Urinary bladder (tissue), 4 donors: ENCODE results near the gene HNF1B. TPM values are rescaled to one million over a fixed set of nuclear protein-coding genes. Genes with fewer than 3 reads are reported as not detected.
"Not testable (repeated sequence)": the region's sequence is repeated elsewhere in the genome, so short reads cannot be mapped to it uniquely, and the experiment has no call there.

Experiments
- DNase-seq: peaks from one replicate; pipeline ENCODE4 v3.0.0-alpha.2; 2015; ENCODE audit errors: extremely low spot score
- H3K27ac ChIP-seq: one replicate; pipeline ENCODE4 v1.5.1; 2013; ENCODE audit warnings: low read depth, mild to moderate bottlenecking, moderate library complexity
- H3K36me3 ChIP-seq: one replicate; pipeline ENCODE4 v1.6.1; 2013; ENCODE audit warnings: mild to moderate bottlenecking, moderate library complexity; ENCODE audit not compliant: insufficient read depth
- H3K4me1 ChIP-seq: one replicate; pipeline ENCODE4 v1.6.1; 2013; ENCODE audit warnings: mild to moderate bottlenecking, moderate library complexity; ENCODE audit not compliant: insufficient read depth
- H3K4me3 ChIP-seq: one replicate; pipeline ENCODE4 v1.5.1; 2013; ENCODE audit warnings: low read depth, low read length
- WGBS: extraction: QIAGEN DNeasy Blood & Tissue Kit; methylation state at CpG from one replicate; pipeline ENCODE4 v1.1.7; 2013; 5-methylcytosine and 5-hydroxymethylcytosine counted together
- polyA plus RNA-seq: library from polyadenylated mRNA; stranded (reverse); fragments of 200-250 nt; gene quantifications from one replicate; pipeline ENCODE4 v1.2.3, GENCODE V29; 2013
- total RNA-seq: library from RNA; depleted of rRNA; stranded (reverse); fragments of >200 nt; gene quantifications from one replicate; pipeline ENCODE4 v1.2.3, GENCODE V29; 2014
- donor health status: healthy with polysubstance abuse.
- donor health status: healthy.

The HNF1B gene
- total and polyA plus RNA-seq, 2 donors = 0.74 to 1.5 TPM

GRCh38 chr17:37698911-37699255, 46.0 kb downstream of the HNF1B start:
- Histone ChIP-seq H3K4me1 (no peaks in the 10 kb centered on the region), H3K4me3 (no peak overlapping the region), H3K36me3 (no peaks in the 10 kb centered on the region), H3K27ac (no peak overlapping the region)
- WGBS = 87% methylated on average over 4 of the region's 4 CpGs
- DNase-seq = no peak

DNA sequence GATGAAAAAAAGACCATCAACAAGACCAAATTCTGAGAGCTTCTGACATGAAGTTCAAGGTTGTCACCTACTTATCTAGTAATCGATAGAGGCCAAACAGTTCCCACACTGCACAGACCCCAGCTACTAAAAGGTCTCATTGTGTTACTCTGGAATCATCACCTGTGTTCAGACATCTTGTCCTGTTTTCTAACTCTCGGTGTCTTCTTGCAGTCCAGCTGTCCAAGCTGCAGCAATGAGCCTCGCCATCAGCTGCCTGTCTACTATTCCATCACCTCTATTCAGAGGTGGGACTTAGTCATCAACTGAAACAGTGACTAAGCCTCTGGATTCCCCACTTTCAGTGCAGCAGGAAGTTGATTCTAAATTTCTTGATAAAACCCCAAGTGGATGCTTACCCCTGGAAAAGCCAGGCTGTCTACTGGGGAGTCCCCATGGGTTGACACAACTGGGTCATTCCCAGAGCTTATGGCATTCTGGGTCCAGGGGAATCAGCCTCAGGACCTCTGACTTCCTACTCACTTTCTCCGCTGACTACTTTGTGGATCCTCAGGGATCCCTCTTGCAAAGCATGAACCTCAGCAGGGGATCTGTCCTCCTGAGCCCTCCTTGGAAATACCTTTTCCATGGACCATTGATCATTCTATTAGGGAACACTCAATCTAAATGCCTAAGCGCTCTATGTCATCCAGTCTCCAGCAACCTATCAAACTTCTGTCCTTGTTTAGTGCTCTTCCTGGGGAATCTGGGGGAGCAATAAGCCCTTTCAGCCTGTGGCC, 46.5 kb downstream of the HNF1B start:
- Histone ChIP-seq H3K36me3 (no peaks in the 10 kb centered on the region), H3K27ac (no peak overlapping the region), H3K4me3 (no peak overlapping the region), H3K4me1 (no peaks in the 10 kb centered on the region)
- 79% methylated on average over 5 of the region's 5 CpGs for WGBS
- no peak for DNase-seq

DNA sequence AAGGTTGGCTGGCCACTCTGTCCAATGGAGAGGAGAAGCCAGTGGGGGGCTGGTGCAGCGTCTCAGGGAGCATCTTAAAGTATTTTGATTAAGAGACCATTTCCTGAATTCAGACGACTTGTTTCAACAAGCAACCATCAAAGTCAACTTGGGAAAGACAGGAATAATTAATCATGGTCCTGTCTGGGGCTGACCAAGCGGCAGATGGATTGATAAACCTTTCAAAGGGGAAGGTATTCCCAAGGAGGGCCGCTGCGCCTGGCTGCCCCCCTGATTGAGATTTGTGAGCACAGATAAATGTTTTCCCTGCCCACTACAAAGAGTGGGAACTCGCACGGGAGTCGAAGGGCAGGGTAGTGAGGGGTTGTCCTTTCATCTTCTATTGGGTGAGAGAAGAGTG, 47.5 kb downstream of the HNF1B start:
- H3K4me3 ChIP-seq = no peak overlapping the region
- H3K4me1 ChIP-seq = no peaks in the 10 kb centered on the region
- DNase-seq = no peak
- 53% methylated on average over 8 of the region's 8 CpGs for WGBS
- no peak overlapping the region for H3K27ac ChIP-seq
- H3K36me3 ChIP-seq = no peaks in the 10 kb centered on the region

DNA sequence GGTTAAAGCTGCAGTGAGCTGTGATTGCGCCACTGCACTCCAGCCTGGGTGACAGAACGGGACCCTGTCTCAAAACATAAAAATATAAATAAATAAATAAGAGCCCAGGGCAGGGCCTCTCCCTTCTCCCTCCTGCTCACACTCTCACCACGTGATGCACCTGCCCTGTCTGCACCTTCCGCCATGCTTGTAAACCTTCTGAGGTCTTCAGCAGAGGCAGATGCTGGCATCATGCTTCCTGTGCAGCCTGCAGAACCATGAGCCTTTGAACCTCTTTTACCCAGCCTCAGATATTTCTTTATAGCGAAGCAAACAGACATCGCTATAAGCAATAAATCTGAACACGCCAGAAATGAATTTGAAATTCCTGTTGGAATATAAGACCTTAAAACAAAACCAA, 48.5 kb downstream of the HNF1B start:
- DNase-seq = no peak
- Histone ChIP-seq H3K4me3 (no peak overlapping the region), H3K27ac (no peak overlapping the region), H3K4me1 (no peaks in the 10 kb centered on the region), H3K36me3 (no peaks in the 10 kb centered on the region)
- 87% methylated on average over 7 of the region's 7 CpGs for WGBS

DNA sequence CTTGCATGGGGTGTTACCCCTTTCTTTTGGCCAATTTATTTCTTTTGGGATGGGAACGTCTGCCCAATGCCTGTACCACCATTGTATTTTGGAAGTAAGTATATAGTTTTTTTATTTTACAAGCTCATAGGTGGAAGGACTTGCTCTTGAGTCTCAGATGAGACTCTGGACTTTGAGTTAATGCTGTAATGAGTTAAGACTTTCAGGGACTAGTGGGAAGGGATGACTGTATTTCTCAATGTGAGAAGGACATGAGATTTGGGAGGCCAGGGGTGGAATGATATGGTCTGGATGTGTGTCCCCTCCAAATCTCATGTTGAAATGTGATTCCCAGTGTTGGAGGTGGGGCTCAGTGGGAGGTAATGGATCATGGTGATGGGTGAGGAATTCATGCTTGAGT, 49.1 kb downstream of the HNF1B start:
- WGBS = 85% methylated on average over 1 of the region's 1 CpG
- no peaks in the 10 kb centered on the region for H3K4me1 ChIP-seq
- H3K36me3 ChIP-seq = no peaks in the 10 kb centered on the region
- no peak for DNase-seq
- H3K27ac ChIP-seq = no peak overlapping the region
- no peak overlapping the region for H3K4me3 ChIP-seq

GRCh38 chr17:37694734-37695133, 50.1 kb downstream of the HNF1B start:
- H3K4me3 ChIP-seq = no peak overlapping the region
- whole genome bisulfite sequencing = 90% methylated on average over 3 of the region's 3 CpGs
- no peak overlapping the region for H3K27ac ChIP-seq
- H3K4me1 ChIP-seq = no peaks in the 10 kb centered on the region
- H3K36me3 ChIP-seq = no peaks in the 10 kb centered on the region
- DNase-seq = no peak

- Histone ChIP-seq H3K4me1 (no peaks in the 10 kb centered on the region), H3K4me3 (no peak overlapping the region), H3K36me3 (no peaks in the 10 kb centered on the region), H3K27ac (no peak overlapping the region)
- no peak for DNase-seq
- WGBS = 78% methylated on average over 5 of the region's 5 CpGs
Measured at GRCh38 chr17:37693328-37693727, 51.5 kb downstream of the HNF1B start.

DNA sequence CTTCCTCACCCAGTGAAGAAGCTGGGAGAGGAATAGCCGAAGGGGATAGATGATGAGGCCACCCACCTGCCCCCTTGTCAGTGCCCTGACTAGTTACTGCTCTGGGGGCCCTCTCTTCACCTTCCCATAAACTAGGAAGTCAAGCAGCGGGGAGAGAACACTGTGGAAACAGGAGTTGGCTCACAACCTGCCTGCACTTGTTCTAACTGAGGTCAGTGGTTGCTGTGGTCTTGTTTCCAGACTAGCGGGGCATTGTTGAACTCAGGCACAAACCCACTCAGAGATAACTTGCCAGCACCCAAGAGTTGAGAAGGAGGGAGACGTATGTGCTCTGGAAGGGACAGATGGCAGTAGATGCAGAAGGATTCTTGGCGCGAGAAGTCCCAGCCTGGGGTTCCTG, 53.1 kb downstream of the HNF1B start:
- no peaks in the 10 kb centered on the region for H3K36me3 ChIP-seq
- no peaks in the 10 kb centered on the region for H3K4me1 ChIP-seq
- peak; percentile 31 for DNase-seq
- H3K27ac ChIP-seq = no peak overlapping the region
- 78% methylated on average over 6 of the region's 6 CpGs for WGBS
- H3K4me3 ChIP-seq = no peak overlapping the region

- H3K27ac ChIP-seq = no peak overlapping the region
- H3K4me3 ChIP-seq = no peak overlapping the region
- no peaks in the 10 kb centered on the region for H3K36me3 ChIP-seq
- no peaks in the 10 kb centered on the region for H3K4me1 ChIP-seq
- DNase-seq = no peak
- 70% methylated on average over 7 of the region's 7 CpGs for WGBS
Measured at GRCh38 chr17:37689317-37689716, 55.5 kb downstream of the HNF1B start.

DNA sequence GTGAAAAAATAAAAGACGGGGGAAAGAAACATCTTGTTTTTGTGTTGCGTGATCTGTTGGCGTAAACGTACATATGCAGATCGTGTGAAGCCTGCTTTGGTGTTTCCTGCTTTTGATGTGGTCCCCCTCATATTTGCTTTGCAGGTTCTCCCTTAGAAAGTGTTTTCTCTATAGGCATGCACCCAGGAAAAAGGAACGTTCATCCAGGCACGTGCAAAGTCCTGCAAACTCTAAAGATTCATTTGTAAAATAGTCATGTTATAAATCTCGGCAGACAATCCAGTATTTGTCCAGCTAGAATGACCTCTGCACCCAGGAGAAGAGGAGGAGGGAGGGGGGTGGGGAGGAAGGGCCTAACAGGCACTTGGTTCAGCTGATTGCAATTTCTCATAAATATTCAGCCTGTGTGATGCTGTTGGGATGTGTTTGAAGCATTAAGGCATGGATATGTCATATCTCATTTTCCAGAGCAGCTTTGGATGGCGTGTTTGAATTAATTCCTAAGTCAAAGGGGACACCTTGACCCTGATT, 61.3 kb downstream of the HNF1B start:
- WGBS = 63% methylated on average over 9 of the region's 9 CpGs
- no peak for DNase-seq
- no peak overlapping the region for H3K4me3 ChIP-seq
- H3K27ac ChIP-seq = no peak overlapping the region
- H3K36me3 ChIP-seq = no peaks in the 10 kb centered on the region
- H3K4me1 ChIP-seq = no peaks in the 10 kb centered on the region

GRCh38 chr17:37682007-37682406, 62.9 kb downstream of the HNF1B start:
- DNase-seq = no peak
- 87% methylated on average over 3 of the region's 3 CpGs for WGBS
- no peaks in the 10 kb centered on the region for H3K36me3 ChIP-seq
- no peak overlapping the region for H3K4me3 ChIP-seq
- no peaks in the 10 kb centered on the region for H3K4me1 ChIP-seq
- no peak overlapping the region for H3K27ac ChIP-seq

- WGBS = 79% methylated on average over 1 of the region's 2 CpGs
- H3K36me3 ChIP-seq, DNase-seq, H3K4me1 ChIP-seq, H3K27ac ChIP-seq, H3K4me3 ChIP-seq: not testable (repeated sequence)
Measured at GRCh38 chr17:37679995-37680394, 64.9 kb downstream of the HNF1B start.

DNA sequence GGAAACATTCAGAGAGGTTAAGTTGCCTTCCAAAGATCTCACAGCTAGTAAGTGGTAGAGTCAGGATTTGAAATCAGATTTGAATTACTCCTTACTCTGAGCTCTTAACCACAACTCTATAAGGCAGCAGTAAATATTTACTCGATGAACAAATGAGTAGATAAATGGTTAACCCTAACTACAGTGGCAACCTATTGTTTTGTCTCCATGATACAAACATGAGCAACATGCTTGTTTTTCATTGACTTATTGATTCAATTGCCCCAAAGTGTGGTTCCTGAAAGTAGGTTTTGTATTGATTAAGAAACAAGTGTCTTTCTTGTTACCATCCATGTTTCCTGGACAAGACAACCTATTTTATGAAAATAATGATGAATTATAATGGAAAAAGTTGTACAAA, 66.8 kb downstream of the HNF1B start:
- Histone ChIP-seq H3K36me3 (no peaks in the 10 kb centered on the region), H3K4me3 (no peak overlapping the region), H3K27ac (no peak overlapping the region), H3K4me1 (no peaks in the 10 kb centered on the region)
- no peak for DNase-seq
- 83% methylated on average over 1 of the region's 1 CpG for WGBS

DNA sequence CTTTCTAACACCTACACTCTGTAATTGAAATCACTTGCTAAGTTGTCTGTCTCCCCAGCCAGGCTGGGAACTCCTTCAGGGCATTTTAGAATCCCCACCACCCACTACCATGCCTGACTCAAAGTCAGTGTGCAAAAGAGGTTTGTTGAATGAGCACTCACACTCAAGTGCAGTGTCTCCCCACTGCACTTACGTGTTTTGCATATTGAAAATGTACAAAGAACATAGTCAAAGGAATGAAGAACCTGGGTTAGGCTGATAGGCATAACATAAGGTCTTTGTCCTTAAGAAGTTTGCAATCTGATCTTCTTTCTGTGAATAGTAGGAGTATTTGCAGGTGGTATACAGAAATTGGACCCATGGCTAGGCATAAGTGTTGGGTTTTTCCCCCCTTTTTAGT, 67.8 kb downstream of the HNF1B start:
- Histone ChIP-seq H3K36me3 (no peaks in the 10 kb centered on the region), H3K4me3 (no peak overlapping the region), H3K4me1 (no peaks in the 10 kb centered on the region), H3K27ac (no peak overlapping the region)
- 84% methylated on average over 1 of the region's 1 CpG for WGBS
- DNase-seq = no peak
